ENCODE data around the gene FBRSL1.

GRCh38 chr12:132450418-132451171, 39.4 kb upstream of the FBRSL1 start:
- TF ChIP-seq CTCF (IDR thresholded peaks at IDR 0.05) = no peak
- TF ChIP-seq POLR2AphosphoS5 (IDR thresholded peaks at IDR 0.05) = no peak

Data from breast epithelium (tissue), 3 donors.